22Rv1 (cell line): ENCODE measurements around the gene GPC1.

Source experiments
- ZFX ChIP-seq: fragments of 450-650 bp; IDR thresholded peaks from 2 replicates; pipeline ENCODE4 v1.6.1; 2017; ENCODE audit warnings: antibody characterized with exemption, borderline replicate concordance
- TF ChIP-seq, protein P1 (sequence below): fragments of 450-650 bp; IDR thresholded peaks from 2 replicates; pipeline ENCODE4 v1.5.1; 2017; ENCODE audit warnings: mild to moderate bottlenecking

DNA sequence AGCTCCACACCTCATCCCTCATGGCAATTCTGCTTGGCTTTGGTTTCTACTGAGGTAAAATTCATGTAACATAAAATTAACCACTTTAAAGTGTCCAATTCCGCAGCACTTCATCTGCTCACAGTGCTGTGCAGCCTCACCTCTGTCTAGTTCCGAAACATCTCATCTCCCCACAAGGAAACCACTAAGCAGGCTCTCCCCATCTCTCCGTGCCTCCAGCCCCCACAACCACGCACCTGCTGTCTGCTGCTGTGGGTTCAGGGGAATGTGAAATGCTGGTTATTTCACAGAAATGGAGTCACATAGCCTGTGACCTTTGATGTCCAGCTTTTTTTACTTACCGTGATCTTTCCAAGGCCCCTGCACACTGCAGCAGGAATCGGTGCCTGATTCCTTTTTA, 7.7 kb upstream of the GPC1 start:
- TF ChIP-seq, protein P1, sequence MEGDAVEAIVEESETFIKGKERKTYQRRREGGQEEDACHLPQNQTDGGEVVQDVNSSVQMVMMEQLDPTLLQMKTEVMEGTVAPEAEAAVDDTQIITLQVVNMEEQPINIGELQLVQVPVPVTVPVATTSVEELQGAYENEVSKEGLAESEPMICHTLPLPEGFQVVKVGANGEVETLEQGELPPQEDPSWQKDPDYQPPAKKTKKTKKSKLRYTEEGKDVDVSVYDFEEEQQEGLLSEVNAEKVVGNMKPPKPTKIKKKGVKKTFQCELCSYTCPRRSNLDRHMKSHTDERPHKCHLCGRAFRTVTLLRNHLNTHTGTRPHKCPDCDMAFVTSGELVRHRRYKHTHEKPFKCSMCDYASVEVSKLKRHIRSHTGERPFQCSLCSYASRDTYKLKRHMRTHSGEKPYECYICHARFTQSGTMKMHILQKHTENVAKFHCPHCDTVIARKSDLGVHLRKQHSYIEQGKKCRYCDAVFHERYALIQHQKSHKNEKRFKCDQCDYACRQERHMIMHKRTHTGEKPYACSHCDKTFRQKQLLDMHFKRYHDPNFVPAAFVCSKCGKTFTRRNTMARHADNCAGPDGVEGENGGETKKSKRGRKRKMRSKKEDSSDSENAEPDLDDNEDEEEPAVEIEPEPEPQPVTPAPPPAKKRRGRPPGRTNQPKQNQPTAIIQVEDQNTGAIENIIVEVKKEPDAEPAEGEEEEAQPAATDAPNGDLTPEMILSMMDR: no peak
- no peak for TF ChIP-seq ZFX
